HG03558 (cell line): ENCODE measurements around the gene PLRG1.
A peak's percentile ranks its signal among the peaks of the same experiment; 100 is the strongest.
"Not testable (repeated sequence)": the region's sequence is repeated elsewhere in the genome, so short reads cannot be mapped to it uniquely, and the experiment has no call there.

ENCODE experiments used
- ATAC-seq: cut with Tn5 transposase; IDR thresholded peaks from one replicate; pipeline ENCODE4 v1.9.1; 2021; ENCODE audit warnings: moderate number of reproducible peaks; ENCODE audit not compliant: unreplicated experiment; ENCODE audit errors: extremely low read depth

The PLRG1 gene

DNA sequence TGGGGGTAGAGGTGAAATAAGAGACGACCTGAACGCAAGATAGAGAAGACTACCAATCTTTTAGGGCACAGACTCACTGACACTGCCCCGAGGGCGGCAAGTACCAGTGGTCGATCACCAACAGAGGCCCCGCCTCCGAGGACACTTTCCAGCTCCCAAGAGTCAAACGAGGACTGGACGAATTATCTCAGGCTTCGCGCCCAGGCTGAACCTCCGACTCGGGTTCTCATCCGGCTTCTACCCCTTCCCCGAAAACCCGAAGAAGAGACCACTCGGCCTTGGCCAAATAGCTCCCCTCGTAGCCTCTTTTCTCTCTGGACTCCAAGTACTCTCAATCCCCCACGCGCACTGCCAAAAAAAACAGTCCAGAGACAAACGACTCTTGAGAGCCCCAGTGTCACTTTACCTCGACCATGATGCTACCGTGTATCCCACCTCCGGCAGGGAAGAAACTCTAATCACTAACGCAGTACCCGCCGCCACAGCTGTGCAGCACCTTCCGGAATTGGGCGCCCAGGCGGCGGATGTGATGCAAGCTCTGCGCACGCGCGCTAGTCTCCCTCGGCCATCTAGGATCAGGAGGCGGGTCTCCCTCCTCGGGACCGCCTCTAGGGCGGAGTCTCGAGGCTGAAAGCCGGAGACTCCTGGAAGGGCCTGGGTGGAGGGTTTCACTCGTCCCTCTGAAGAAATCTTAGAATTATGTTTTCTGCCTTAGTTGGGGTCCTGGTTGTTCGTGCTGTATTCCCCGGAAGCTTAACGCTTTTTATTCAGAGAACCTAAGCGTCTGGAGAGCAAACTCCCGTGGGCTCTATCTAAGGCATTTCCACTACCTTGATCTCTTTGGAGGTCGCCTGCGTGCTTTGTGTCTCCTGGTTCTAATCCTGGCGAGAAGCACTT, at the start of gene PLRG1:
Gene PLRG1, minus strand, starts transcription at position 507 of the 897 bp plus-strand sequence. Its CDS starts 92 bp downstream, at position 415.
- peak; percentile 96 for ATAC-seq

- no peak for ATAC-seq
These were observed 47.9 kb upstream of the PLRG1 start for GRCh38 chr4:154597798-154598774.

DNA sequence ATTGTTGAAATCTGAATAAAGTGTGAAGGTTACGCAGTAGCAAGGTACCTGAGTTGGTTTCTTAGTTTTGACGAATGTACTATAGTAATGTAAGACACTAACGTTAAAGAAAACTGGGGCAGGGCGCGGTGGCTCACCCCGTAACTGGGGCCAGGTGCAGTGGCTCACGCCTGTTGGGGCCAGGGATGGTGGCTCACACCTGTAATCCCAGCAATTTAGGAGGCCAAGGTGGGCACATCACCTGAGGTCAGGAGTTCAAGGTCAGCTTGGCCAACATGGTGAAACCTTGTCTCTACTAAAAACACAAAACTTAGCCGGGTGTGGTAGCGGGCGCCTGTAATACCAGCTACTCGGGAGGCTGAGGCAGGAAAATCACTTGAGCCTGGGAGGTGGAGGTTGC, 47.1 kb upstream of the PLRG1 start:
- not testable (repeated sequence) for ATAC-seq

GRCh38 chr4:154595807-154596206, 45.6 kb upstream of the PLRG1 start:
- no peak for ATAC-seq

GRCh38 chr4:154594343-154594742, 44.1 kb upstream of the PLRG1 start:
- not testable (repeated sequence) for ATAC-seq

DNA sequence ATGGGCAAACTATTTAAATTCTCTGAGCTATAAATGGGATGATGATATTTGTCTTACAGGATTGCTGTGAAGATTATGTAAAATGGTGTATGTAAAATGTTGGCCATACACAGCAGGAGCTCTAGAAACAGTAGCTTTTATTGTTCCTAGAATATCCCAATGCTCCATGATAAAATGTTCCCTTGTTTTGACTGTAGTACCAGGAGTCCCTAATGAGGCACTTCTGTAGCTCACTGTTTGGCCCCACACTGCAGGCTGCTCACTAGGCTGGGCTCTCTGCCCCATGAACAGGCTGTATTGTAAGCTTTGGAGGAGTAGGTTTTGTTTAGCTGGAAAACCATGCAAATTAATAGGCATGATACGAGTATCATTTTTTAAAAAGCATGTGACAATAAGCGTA, 43.7 kb upstream of the PLRG1 start:
- ATAC-seq = no peak

- ATAC-seq = no peak
These were observed 41.7 kb upstream of the PLRG1 start for GRCh38 chr4:154591890-154592289.

DNA sequence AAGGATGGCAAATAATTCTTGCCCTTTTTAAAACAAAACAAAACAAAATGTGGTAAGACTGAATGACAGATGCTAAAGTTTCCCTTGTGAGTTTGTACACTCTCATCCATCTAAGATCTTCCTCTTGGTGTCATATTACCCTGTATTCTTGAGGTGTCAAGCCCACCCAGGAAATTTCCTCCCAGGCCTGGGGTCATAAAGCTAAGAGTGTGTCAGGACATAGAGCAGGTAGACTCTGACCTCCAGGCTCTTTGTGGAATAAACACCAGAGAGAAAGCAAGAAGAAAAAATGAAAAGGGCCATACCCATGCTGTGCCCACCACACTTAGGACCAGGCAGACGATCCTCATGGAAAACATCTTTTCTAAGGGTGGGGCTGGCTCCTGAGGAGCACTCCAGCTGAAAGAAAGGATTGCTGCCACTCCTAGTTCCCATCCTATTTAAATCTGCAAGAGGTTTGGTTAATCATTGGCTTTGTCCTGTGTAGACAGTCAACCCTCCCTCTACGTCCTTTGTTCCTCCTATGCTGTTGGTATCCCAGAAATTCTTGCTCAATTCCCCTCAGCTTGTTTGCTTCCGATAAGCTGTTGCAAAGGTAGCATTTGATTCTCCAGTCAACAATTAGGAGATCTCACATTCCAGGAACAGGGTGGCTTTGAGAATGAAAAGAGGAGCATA, 40.3 kb upstream of the PLRG1 start, which contains the start of gene FGA:
Gene FGA, minus strand, starts transcription at position 414 of the 678 bp plus-strand sequence. Its CDS starts 55 bp downstream, at position 359.
- ATAC-seq = no peak

- no peak for ATAC-seq
These were observed 39.3 kb upstream of the PLRG1 start for GRCh38 chr4:154589296-154590197.

- no peak for ATAC-seq
These were observed 38.0 kb upstream of the PLRG1 start for GRCh38 chr4:154588198-154588597.

DNA sequence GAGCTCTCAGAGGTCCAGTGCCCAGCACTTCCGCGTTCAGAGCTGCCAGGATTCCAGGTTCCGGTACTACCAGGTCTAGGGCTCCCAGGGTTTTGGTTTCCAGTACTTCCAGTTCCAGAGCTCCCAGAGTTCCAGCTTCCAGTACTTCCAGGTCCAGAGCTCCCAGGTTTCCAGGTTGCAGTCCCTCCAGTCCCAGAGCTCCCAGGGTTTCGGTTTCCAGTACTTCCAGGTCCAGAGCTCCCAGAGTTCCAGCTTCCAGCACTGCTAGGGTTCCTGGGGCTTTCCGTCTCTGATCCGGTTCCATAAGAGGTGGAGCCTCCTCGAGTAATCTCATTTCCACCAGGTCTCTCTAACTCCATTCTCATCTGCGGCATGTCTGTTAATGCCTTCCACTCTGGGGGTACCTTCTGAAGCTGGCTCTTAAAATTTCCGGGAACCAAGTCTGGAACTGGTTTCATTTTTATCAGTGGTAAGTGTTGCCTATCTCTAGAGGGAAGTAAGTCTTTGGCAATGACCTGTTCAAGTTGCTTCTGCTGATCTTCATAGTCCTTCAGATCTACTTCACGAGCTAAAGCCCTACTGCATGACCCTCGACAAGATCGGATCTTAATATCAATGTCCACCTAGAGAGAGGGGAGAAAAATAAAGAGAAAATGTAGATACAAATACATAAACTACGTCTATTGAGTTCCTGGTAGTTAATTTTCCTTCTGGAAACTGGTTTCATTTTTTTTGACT, 36.3 kb upstream of the PLRG1 start:
- ATAC-seq = no peak

- ATAC-seq = no peak
These were observed 35.3 kb upstream of the PLRG1 start for GRCh38 chr4:154585369-154586018.

GRCh38 chr4:154584259-154584658, 34.1 kb upstream of the PLRG1 start:
- ATAC-seq = no peak

GRCh38 chr4:154583677-154584076, 33.5 kb upstream of the PLRG1 start:
- no peak for ATAC-seq

DNA sequence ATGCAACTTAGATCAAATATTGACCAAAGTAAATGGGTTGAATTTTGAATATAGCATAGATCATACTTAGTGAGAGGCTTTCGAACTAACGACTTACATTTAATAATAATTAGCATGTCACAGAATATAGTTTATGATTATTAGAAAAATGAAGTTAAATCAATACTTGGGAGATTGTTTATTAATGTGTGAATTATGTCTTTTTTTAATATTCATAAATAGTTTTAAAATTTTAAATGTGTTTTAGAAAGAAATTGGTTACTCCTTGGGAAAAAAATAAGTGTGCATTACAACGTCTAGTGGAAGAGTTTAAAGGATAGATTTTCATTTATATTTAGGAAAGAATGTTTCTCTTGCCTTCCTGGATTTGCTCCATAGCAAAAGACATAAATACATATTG, 33.0 kb upstream of the PLRG1 start:
- no peak for ATAC-seq

DNA sequence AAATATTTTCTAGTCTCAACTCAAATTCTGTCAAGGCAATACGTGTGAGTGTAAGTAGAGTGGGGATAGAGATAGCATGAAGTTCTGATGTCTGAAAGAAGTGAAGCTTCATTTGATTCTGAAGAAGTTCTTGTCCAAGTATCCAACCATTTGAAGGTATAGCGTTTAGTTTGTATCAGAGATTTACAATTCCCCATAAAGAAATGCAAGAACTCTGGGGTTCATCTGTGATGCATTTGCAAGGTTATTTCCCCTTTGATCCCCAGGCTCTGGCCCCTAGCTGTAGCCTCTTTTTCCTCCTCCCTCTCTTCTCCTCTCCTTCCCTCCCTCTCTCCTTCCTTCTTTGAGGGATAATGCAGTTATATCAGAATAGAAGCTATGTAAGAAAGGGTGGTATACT, 32.5 kb upstream of the PLRG1 start:
- no peak for ATAC-seq

DNA sequence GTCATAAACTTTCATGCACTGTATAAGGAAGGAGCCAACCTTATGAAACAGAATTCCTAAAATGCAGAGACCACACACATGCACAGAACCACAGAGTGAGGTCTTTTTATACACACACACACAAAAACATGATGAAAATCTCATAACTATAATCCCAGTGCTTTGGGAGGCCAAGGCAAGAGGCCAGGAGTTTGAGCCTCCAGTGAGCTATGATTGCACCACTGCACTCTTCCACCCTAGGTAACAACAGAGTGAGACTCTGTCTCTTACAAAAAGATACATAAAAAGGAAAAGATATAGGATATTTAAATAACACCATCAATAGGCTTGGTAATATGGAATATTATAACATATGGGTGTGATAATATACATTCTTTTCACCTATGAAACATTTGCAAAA, 29.7 kb upstream of the PLRG1 start:
- ATAC-seq = no peak

DNA sequence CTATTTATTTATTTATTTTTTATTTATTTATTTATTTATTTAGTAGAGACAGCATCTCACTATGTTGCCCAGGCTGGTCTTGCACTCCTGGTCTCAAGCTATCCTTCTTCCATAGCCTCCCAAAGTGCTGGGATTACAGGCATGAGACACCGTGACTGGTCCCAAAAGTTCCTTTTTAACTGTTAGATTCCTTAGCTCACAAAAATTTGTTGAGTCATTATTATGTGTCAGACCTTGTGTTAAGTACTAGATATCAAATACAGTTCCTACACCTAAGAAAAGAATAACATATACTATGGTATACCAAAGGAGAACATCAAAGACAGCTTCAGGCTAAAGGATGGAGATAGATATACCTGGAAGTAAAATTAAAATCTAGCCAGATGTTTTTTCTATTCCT, 28.7 kb upstream of the PLRG1 start:
- no peak for ATAC-seq
